Central memory CD8-positive, alpha-beta T cell (primary cell): ENCODE results near the gene IL11.

Experiments used
- ATAC-seq: fragments of 150-1000 bp; cut with Tn5 transposase; replicated peaks from 2 replicates; pipeline ENCODE4 v1.10.0; 2022; ENCODE audit warnings: mild to moderate bottlenecking, moderate FRiP score, moderate number of reproducible peaks; ENCODE audit not compliant: poor library complexity, severe bottlenecking; ENCODE audit errors: extremely low read depth
- DNase-seq, 2 donors: peaks; one replicate each; pipeline ENCODE4 v3.0.0; 2021; ENCODE audit warnings: low spot score in 2 of 2
- H3K27ac Mint-ChIP-seq: one replicate; pipeline ENCODE4 v1.8.0; 2022; ENCODE audit warnings: low read depth, mild to moderate bottlenecking, moderate library complexity, mixed read lengths
- H3K27me3 Mint-ChIP-seq: one replicate; pipeline ENCODE4 v1.8.0; 2022; ENCODE audit warnings: mixed read lengths
- H3K36me3 Mint-ChIP-seq: one replicate; pipeline ENCODE4 v1.8.0; 2022; ENCODE audit warnings: mild to moderate bottlenecking, moderate library complexity, mixed read lengths; ENCODE audit not compliant: insufficient read depth
- H3K4me1 Mint-ChIP-seq: one replicate; pipeline ENCODE4 v1.8.0; 2022; ENCODE audit warnings: mixed read lengths
- H3K4me3 Mint-ChIP-seq: one replicate; pipeline ENCODE4 v1.8.0; 2022; ENCODE audit warnings: mild to moderate bottlenecking, moderate library complexity, mixed read lengths
- H3K9me3 Mint-ChIP-seq: one replicate; pipeline ENCODE4 v1.8.0; 2022; ENCODE audit warnings: mixed read lengths

IL11 gene

GRCh38 chr19:55314396-55314795 is 55.9 kb downstream of the IL11 start:
- DNase-seq, result no peak
- no peaks in the 10 kb centered on the region for H3K36me3 Mint-ChIP-seq
- H3K4me1 Mint-ChIP-seq, result no peaks in the 10 kb centered on the region
- no peak overlapping the region for H3K4me3 Mint-ChIP-seq
- H3K9me3 Mint-ChIP-seq, result no peaks in the 10 kb centered on the region
- no peaks in the 10 kb centered on the region for H3K27me3 Mint-ChIP-seq
- no peak for ATAC-seq
- H3K27ac Mint-ChIP-seq, result no peak overlapping the region
